Measurements from ENCODE around the gene HOXC10. TPM values are rescaled to one million over a fixed set of nuclear protein-coding genes. Genes with fewer than 3 reads are reported as not detected.

Gene HOXC10
- total RNA-seq, 2 donors from 2014 or later = not detected

GRCh38 chr12:54022960-54023884 is 38.3 kb downstream of the HOXC10 start:
- Histone ChIP-seq H3K4me1 (peaks cover 0 to 19% of the 10 kb centered on the region in 2 donors), H3K36me3 (no peaks in the 10 kb centered on the region), H3K27ac (no peak overlapping the region), H3K9me3 (no peaks in the 10 kb centered on the region), H3K4me3 (no peak overlapping the region), H3K27me3 (peaks cover 16 to 29% of the 10 kb centered on the region in 2 donors)
- TF ChIP-seq CTCF (IDR thresholded peaks at IDR 0.05) = no peak
- no peak for DNase-seq (ENCODE audit: low spot score)

GRCh38 chr12:54024127-54024526 is 39.2 kb downstream of the HOXC10 start:
- Histone ChIP-seq H3K27me3 (peaks cover 24 to 38% of the 10 kb centered on the region in 2 donors), H3K4me3 (no peak overlapping the region), H3K36me3 (no peaks in the 10 kb centered on the region), H3K9me3 (no peaks in the 10 kb centered on the region), H3K27ac (no peak overlapping the region), H3K4me1 (peaks cover 0 to 12% of the 10 kb centered on the region in 2 donors)
- no peak for DNase-seq (ENCODE audit: low spot score)
- no peak for TF ChIP-seq CTCF (IDR thresholded peaks at IDR 0.05)

- no peak overlapping the region for H3K27ac ChIP-seq
- no peak for TF ChIP-seq CTCF (IDR thresholded peaks at IDR 0.05)
- peaks cover 0 to 12% of the 10 kb centered on the region in 2 donors for H3K4me1 ChIP-seq
- H3K27me3 ChIP-seq = peaks cover 25 to 45% of the 10 kb centered on the region in 2 donors
- no peaks in the 10 kb centered on the region for H3K36me3 ChIP-seq
- no peaks in the 10 kb centered on the region for H3K9me3 ChIP-seq
- no peak overlapping the region for H3K4me3 ChIP-seq
- no peak for DNase-seq (ENCODE audit: low spot score)
Observed at GRCh38 chr12:54024581-54025305, 39.8 kb downstream of the HOXC10 start.

GRCh38 chr12:54025499-54026405 is 40.8 kb downstream of the HOXC10 start:
- peaks cover 33 to 52% of the 10 kb centered on the region in 2 donors for H3K27me3 ChIP-seq
- TF ChIP-seq CTCF (IDR thresholded peaks at IDR 0.05) = no peak
- no peak overlapping the region for H3K27ac ChIP-seq

More at GRCh38 chr12:54025499-54026405, 40.8 kb downstream of the HOXC10 start:
- Histone ChIP-seq H3K9me3 (no peaks in the 10 kb centered on the region), H3K4me1 (peaks cover 0 to 11% of the 10 kb centered on the region in 2 donors), H3K4me3 (no peak overlapping the region), H3K36me3 (no peaks in the 10 kb centered on the region)
- no peak for DNase-seq (ENCODE audit: low spot score)

Data from right atrium auricular region (tissue), 2 donors.